ENCODE measurements around the gene TENT4B. TPM values are rescaled to one million over a fixed set of nuclear protein-coding genes. Genes with fewer than 3 reads are reported as not detected.

TENT4B gene
- total RNA-seq, 1 donor from 2014 or later = 10.9 TPM

GRCh38 chr16:50259334-50260205 is 106.5 kb downstream of the TENT4B start:
- Mint-ChIP-seq H3K4me3 (no peak overlapping the region), H3K27ac (peak overlapping the region; percentile 39), H3K4me1 (peaks cover 11% of the 10 kb centered on the region)

GRCh38 chr16:50260206-50261159 is 107.4 kb downstream of the TENT4B start:
- H3K27me3 Mint-ChIP-seq (ENCODE audit: low read depth) = no peaks in the 10 kb centered on the region
- H3K36me3 Mint-ChIP-seq = peaks cover 1% of the 10 kb centered on the region
- H3K4me3 Mint-ChIP-seq = no peak overlapping the region
- H3K27ac Mint-ChIP-seq = no peak overlapping the region
- no peak for DNase-seq (ENCODE audit: low spot score in 2 of 2, unreplicated experiment in 2 of 2)
- peaks cover 11% of the 10 kb centered on the region for H3K4me1 Mint-ChIP-seq
- H3K9me3 Mint-ChIP-seq = peaks cover 7% of the 10 kb centered on the region
- no peak for TF ChIP-seq CTCF (IDR thresholded peaks at IDR 0.05; ENCODE audit: unreplicated experiment)

More at GRCh38 chr16:50259334-50260205, 106.5 kb downstream of the TENT4B start:
- H3K36me3 Mint-ChIP-seq = peaks cover under 1% of the 10 kb centered on the region
- DNase-seq (ENCODE audit: low spot score in 2 of 2, unreplicated experiment in 2 of 2) = no peak
- no peak for TF ChIP-seq CTCF (IDR thresholded peaks at IDR 0.05; ENCODE audit: unreplicated experiment)
- H3K9me3 Mint-ChIP-seq = peaks cover 6% of the 10 kb centered on the region
- H3K27me3 Mint-ChIP-seq (ENCODE audit: low read depth) = no peaks in the 10 kb centered on the region

GRCh38 chr16:50261160-50261706 is 108.1 kb downstream of the TENT4B start:
- DNase-seq (ENCODE audit: low spot score in 2 of 2, unreplicated experiment in 2 of 2) = no peak
- TF ChIP-seq CTCF (IDR thresholded peaks at IDR 0.05; ENCODE audit: unreplicated experiment) = no peak
- no peak overlapping the region for H3K4me3 Mint-ChIP-seq

DNA sequence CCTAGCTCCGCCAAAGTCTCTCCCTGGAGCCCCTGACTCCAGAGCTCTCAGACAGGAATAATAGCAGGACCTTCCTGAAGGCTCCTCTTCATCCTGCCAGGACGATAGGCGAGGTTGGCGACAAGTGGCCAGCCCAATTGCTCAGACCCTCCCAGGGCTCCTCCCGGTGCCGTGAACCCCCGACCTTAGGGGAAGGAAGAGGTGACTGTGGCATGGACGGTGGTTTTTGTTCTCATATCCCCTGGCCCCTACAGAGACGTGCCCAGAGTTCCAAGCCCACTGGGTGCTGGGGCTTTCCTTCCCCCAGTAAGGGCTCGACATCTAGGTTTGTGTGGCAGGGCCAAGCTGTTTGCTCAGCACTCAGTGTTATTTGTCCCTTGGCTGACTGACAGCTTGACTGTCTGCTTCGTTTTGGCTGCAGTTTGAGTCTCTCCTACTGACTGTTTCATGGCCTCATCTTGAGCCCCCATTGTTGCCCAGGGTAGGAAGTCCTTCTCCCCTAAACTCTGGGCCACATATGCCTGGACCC is 108.7 kb downstream of the TENT4B start:
- Mint-ChIP-seq H3K4me1 (peaks cover 17% of the 10 kb centered on the region), H3K27me3 (ENCODE audit: low read depth) (no peaks in the 10 kb centered on the region), H3K9me3 (peaks cover 3% of the 10 kb centered on the region), H3K27ac (no peak overlapping the region), H3K4me3 (no peak overlapping the region), H3K36me3 (peaks cover 1% of the 10 kb centered on the region)
- no peak for TF ChIP-seq CTCF (IDR thresholded peaks at IDR 0.05; ENCODE audit: unreplicated experiment)
- DNase-seq (ENCODE audit: low spot score in 2 of 2, unreplicated experiment in 2 of 2) = no peak

More at GRCh38 chr16:50261160-50261706, 108.1 kb downstream of the TENT4B start:
- Mint-ChIP-seq H3K9me3 (peaks cover 3% of the 10 kb centered on the region), H3K27me3 (ENCODE audit: low read depth) (no peaks in the 10 kb centered on the region), H3K36me3 (peaks cover 1% of the 10 kb centered on the region), H3K4me1 (peaks cover 11% of the 10 kb centered on the region), H3K27ac (no peak overlapping the region)
